ENCODE measurements around the gene ZSCAN10.

Gene ZSCAN10

DNA sequence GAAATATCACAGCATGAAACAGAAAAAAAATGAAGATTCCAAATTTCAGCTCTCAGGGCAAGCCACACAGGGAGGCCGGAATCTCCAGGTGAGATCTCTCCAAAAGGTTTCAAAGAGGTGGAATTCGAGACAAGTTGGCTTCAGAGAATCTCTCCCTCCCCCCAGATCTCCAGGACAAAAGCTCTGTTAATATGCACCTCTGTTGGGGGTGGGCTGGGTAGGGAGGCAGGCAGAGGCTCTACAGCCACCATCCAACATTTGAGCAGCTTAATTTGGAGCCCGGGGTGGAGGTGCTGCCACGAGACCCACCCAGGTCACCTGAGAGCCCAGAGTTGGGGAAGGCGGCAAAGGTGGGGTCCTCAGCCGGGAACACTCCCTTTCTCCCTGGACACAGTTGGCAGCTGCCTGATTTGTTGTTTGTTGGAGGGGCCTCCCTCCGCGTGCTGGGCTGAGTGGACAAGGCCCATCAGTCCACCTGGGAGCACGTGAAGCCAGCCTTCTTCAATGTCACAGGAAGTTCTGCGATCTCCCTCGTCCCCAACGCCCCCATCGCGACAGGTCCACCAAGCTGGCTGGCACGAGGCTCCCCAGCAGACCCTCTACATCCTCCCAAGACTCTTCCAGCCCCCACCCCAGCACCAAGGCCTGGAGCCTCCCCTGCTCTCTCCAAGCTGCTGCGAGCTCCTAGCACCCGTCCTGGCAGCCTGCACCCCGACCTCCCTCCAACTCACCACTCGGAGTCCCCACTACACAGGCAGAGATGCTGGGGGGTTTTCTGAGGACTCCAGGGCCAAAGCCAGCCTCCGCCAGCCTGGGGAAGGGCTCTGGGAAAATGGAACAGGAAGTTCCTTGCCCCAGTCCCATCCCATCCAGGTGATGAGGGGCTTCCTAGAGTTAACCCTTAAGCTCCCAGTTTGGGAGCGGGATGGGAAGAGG is at the start of gene ZSCAN10:
Gene ZSCAN10, minus strand, starts transcription at position 836 of the 936 bp plus-strand sequence. CDS start 6,357 bp downstream, outside the sequence.
- in situ Hi-C loops (cut with HindIII; ENCODE audit: low sequenced_read_pairs): loop anchor here (5.0 kb wide), 1 partner anchor 36 kb away; no protein-coding TSS in a partner anchor
- TF ChIP-seq, protein P1, sequence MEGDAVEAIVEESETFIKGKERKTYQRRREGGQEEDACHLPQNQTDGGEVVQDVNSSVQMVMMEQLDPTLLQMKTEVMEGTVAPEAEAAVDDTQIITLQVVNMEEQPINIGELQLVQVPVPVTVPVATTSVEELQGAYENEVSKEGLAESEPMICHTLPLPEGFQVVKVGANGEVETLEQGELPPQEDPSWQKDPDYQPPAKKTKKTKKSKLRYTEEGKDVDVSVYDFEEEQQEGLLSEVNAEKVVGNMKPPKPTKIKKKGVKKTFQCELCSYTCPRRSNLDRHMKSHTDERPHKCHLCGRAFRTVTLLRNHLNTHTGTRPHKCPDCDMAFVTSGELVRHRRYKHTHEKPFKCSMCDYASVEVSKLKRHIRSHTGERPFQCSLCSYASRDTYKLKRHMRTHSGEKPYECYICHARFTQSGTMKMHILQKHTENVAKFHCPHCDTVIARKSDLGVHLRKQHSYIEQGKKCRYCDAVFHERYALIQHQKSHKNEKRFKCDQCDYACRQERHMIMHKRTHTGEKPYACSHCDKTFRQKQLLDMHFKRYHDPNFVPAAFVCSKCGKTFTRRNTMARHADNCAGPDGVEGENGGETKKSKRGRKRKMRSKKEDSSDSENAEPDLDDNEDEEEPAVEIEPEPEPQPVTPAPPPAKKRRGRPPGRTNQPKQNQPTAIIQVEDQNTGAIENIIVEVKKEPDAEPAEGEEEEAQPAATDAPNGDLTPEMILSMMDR (IDR thresholded peaks at IDR 0.05; ENCODE audit: low read depth, low read length, missing control alignments): no peak
- peak within 1 kb of the TSS; percentile 6 for H3K4me3 ChIP-seq (ENCODE audit: low read depth, low read length)
- no peak for DNase-seq (ENCODE audit: low read depth)

DNA sequence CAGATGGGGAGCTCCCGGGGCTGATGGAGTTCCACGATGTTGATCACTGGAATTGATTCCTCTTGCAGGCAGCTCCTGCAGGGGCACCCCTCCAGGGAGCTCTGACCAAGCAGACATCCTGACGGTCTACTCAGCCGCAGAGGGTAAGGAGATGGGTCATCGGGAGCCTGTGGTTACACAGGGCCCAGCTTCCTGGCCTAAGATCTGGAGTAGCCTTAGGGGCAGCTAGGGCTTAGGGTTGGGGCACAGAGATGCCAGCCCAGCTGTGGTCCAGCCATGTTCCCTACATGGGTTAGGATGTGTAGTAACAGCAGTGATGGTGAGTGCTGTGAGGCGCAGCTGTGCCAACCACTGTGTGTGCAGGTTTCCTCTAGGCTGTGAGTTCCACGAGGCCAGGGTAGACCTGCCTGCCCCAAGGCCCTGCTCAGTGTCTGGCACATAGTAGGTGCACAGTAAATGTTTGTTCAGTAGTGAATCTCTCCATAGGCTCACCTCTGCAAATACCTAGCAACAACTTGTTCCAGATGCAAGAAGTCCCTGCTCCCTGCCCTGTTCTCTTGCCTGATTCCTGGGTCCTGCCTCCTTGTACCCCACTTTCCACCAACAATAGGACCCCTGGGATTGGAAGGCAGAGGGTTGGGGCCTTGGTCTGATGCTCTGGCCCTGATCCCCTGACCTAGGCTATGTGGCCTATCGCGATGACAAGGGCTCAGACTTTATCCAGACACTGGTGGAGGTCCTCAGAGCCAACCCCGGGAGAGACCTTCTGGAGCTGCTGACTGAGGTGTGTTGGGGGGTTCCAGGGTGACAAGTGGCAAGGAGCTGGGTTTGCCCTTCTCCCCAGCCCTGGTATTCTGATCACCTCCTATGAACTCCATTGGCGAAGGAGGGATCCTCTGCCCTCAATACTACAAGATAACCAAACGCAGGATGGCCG is 49.4 kb upstream of the ZSCAN10 start:
- in situ Hi-C loops (cut with HindIII; ENCODE audit: low sequenced_read_pairs): no loop called here
- H3K4me3 ChIP-seq (ENCODE audit: low read depth, low read length): no peak overlapping the region
- TF ChIP-seq, protein P1 (IDR thresholded peaks at IDR 0.05; ENCODE audit: low read depth, low read length, missing control alignments): no peak
- DNase-seq (ENCODE audit: low read depth): no peak

DNA sequence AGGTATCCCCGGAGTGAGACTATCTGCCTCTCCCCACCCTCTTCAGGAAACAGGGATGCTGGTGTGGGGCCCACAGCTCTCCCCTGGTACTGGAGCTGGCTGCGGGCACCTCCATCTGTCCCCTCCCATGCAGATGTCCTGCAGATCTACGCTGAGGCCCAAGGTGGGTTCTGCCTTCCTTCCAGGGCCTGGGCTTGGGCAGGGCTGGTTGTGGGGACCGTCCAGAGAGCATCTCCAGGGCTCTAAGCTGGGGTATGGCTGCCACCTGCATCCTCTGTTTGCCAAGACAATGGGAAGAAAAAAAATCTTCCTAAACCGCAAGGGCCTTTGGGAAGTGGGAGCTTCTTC is 48.6 kb upstream of the ZSCAN10 start:
- TF ChIP-seq, protein P1 (IDR thresholded peaks at IDR 0.05; ENCODE audit: low read depth, low read length, missing control alignments): no peak
- in situ Hi-C loops (cut with HindIII; ENCODE audit: low sequenced_read_pairs): no loop called here
- H3K4me3 ChIP-seq (ENCODE audit: low read depth, low read length): no peak overlapping the region
- DNase-seq (ENCODE audit: low read depth): no peak

DNA sequence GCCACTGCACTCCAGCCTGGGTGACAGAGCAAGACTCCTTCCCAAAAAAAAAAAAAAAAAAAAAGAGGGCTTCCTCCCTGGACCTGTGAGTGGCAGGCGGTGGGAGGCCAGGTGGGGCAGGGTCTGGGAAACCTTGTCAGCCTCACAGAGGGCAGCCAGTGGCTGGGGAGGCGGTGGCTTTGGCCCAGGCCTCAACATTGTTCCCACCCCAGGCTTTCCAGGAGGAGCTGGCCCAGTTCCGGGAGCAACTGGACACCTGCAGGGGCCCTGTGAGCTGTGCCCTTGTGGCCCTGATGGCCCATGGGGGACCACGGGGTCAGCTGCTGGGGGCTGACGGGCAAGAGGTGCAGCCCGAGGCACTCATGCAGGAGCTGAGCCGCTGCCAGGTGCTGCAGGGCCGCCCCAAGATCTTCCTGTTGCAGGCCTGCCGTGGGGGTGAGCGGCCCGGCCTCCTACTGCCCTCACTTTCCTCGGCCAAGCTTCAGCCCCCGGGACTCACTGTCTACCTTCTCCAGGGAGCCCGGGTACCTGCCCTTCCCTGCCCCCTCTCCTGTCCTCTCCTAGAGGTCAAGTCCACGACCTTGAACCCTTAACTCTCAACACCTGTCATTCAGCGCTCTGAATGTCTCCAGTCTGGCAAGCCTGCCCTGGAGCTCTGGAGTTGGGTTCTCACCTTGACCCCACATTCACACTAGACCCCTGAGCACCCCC is 48.1 kb upstream of the ZSCAN10 start:
- no peak for DNase-seq (ENCODE audit: low read depth)
- H3K4me3 ChIP-seq (ENCODE audit: low read depth, low read length): no peak overlapping the region
- TF ChIP-seq, protein P1 (IDR thresholded peaks at IDR 0.05; ENCODE audit: low read depth, low read length, missing control alignments): no peak
- in situ Hi-C loops (cut with HindIII; ENCODE audit: low sequenced_read_pairs): no loop called here

DNA sequence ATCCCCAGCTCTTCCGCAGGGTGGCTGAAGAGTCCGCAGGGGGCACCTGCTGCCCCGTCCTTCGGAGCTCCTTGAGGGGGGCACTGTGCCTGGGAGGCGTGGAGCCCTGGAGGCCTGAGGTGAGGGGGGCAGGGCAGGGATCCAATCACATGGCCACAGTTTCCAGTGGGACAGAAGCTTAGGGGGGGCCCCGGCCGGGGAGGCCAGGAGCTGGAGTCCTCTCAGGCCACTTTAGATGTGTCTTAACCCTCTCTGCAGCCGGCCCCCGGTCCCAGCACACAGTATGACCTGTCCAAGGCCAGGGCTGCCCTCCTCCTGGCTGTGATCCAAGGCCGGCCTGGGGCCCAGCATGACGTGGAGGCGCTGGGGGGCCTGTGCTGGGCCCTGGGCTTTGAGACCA is 46.6 kb upstream of the ZSCAN10 start:
- DNase-seq (ENCODE audit: low read depth): no peak
- TF ChIP-seq, protein P1 (IDR thresholded peaks at IDR 0.05; ENCODE audit: low read depth, low read length, missing control alignments): no peak
- no peak overlapping the region for H3K4me3 ChIP-seq (ENCODE audit: low read depth, low read length)
- in situ Hi-C loops (cut with HindIII; ENCODE audit: low sequenced_read_pairs): no loop called here

DNA sequence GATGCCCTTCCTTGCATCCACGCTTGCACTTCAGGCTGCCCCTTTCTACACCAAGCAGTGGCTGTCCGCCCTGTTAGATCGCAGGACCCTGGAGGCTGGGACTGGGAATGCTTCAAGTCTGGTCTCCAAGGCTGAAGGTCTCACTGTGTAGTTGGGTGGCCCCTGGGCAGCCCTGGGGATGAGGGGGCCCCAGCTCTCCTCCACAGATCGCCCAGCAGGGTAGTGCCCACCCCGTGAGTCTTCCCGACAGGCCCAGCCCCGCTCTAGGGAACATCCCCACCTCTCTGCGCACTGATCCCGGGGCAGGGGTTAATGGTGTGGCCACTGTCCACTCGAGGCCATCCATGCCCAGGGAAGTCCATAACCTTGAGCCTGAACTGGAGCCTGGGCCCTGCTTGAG is 46.1 kb upstream of the ZSCAN10 start:
- no peak for DNase-seq (ENCODE audit: low read depth)
- in situ Hi-C loops (cut with HindIII; ENCODE audit: low sequenced_read_pairs): no loop called here
- TF ChIP-seq, protein P1 (IDR thresholded peaks at IDR 0.05; ENCODE audit: low read depth, low read length, missing control alignments): no peak
- no peak overlapping the region for H3K4me3 ChIP-seq (ENCODE audit: low read depth, low read length)

All from astrocyte of the cerebellum (primary cell).